OCI-LY1 (cell line): ENCODE measurements around the gene UBAP1.

ENCODE experiments used
- H2AFZ ChIP-seq: fragments of 200-600 bp; sonication (generic), shearing (Covaris generic); 2 replicates; pipeline ENCODE4 v1.6.0; 2014; ENCODE audit warnings: antibody characterized with exemption, mild to moderate bottlenecking, low read length
- H3F3A ChIP-seq: fragments of 200-600 bp; sonication (generic), shearing (Covaris generic); 2 replicates; pipeline ENCODE4 v1.6.0; 2014; ENCODE audit warnings: mild to moderate bottlenecking, antibody characterized with exemption, low read length, moderate library complexity; ENCODE audit not compliant: insufficient read depth
- H3K27ac ChIP-seq: fragments of 200-600 bp; sonication (generic); 2 replicates; pipeline ENCODE4 v1.5.1; 2014; ENCODE audit warnings: low read length, mixed run types, mild to moderate bottlenecking, low read depth; ENCODE audit not compliant: poor library complexity, severe bottlenecking
- H3K27me3 ChIP-seq: fragments of 200-600 bp; sonication (generic); 2 replicates; pipeline ENCODE4 v1.6.0; 2014; ENCODE audit warnings: antibody characterized with exemption, mild to moderate bottlenecking, low read length, moderate library complexity; ENCODE audit not compliant: insufficient read depth
- H3K36me3 ChIP-seq: fragments of 200-600 bp; sonication (generic); 2 replicates; pipeline ENCODE4 v1.6.1; 2014; ENCODE audit warnings: mild to moderate bottlenecking, antibody characterized with exemption, low read length, moderate library complexity, mixed read lengths; ENCODE audit not compliant: insufficient read depth
- H3K4me1 ChIP-seq: fragments of 200-600 bp; sonication (generic); 2 replicates; pipeline ENCODE4 v1.5.1; 2014; ENCODE audit warnings: mild to moderate bottlenecking, low read length, moderate library complexity; ENCODE audit not compliant: insufficient read depth, severe bottlenecking
- H3K4me2 ChIP-seq: fragments of 200-600 bp; sonication (generic), shearing (Covaris generic); 2 replicates; pipeline ENCODE4 v1.6.1; 2014; ENCODE audit warnings: low read length
- H3K4me3 ChIP-seq: fragments of 200-600 bp; sonication (generic); 2 replicates; pipeline ENCODE4 v1.5.1; 2014; ENCODE audit warnings: low read length, low read depth, mild to moderate bottlenecking, mixed read lengths; ENCODE audit not compliant: poor library complexity, severe bottlenecking
- H3K79me2 ChIP-seq: fragments of 200-600 bp; shearing (Covaris generic); 2 replicates; pipeline ENCODE4 v1.6.1; 2016; ENCODE audit warnings: mixed run types, low read length, mixed read lengths; ENCODE audit not compliant: insufficient read depth
- H3K9ac ChIP-seq: fragments of 200-600 bp; sonication (generic), shearing (Covaris generic); 2 replicates; pipeline ENCODE4 v1.6.1; 2014; ENCODE audit warnings: mild to moderate bottlenecking, low read length, mixed read lengths
- H3K9me2 ChIP-seq: fragments of 200-600 bp; sonication (generic), shearing (Covaris generic); 2 replicates; pipeline ENCODE4 v1.6.1; 2014; ENCODE audit warnings: low read depth, mild to moderate bottlenecking, low read length, mixed read lengths
- H3K9me3 ChIP-seq: fragments of 200-600 bp; shearing (Covaris generic); 2 replicates; pipeline ENCODE4 v1.6.1; 2014; ENCODE audit warnings: low read length, mixed read lengths
- H4K20me1 ChIP-seq: fragments of 200-600 bp; sonication (generic), shearing (Covaris generic); 2 replicates; pipeline ENCODE4 v1.6.0; 2016; ENCODE audit warnings: mild to moderate bottlenecking, low read length; ENCODE audit not compliant: insufficient read depth
- CTCF ChIP-seq: fragments of 200-600 bp; sonication (generic), shearing (Covaris generic); IDR thresholded peaks from 2 replicates; pipeline ENCODE4 v1.5.1; 2017; ENCODE audit warnings: mild to moderate bottlenecking, antibody characterized with exemption, low read length, moderate library complexity, mixed read lengths
- EZH2 ChIP-seq: fragments of 200-600 bp; sonication (generic), shearing (Covaris generic); IDR thresholded peaks from 2 replicates; pipeline ENCODE4 v1.8.0; 2017; ENCODE audit warnings: borderline replicate concordance, mixed run types, mild to moderate bottlenecking, antibody characterized with exemption, low read length, moderate library complexity, mixed read lengths

UBAP1 gene

GRCh38 chr9:34200092-34200491, 21.2 kb downstream of the UBAP1 start:
- H3F3A ChIP-seq: no peaks in the 10 kb centered on the region
- H3K9me3 ChIP-seq: no peaks in the 10 kb centered on the region
- no peak overlapping the region for H3K4me3 ChIP-seq
- H3K4me2 ChIP-seq: no peak overlapping the region
- H3K9ac ChIP-seq: no peak overlapping the region
- H3K9me2 ChIP-seq: no peaks in the 10 kb centered on the region
- TF ChIP-seq EZH2 (no peak), CTCF (no peak)
- H3K27ac ChIP-seq: no peak overlapping the region
- no peaks in the 10 kb centered on the region for H3K27me3 ChIP-seq
- H3K36me3 ChIP-seq: peaks cover 17% of the 10 kb centered on the region; the same call in 1 of the 2 replicates
- no peaks in the 10 kb centered on the region for H4K20me1 ChIP-seq
- H2AFZ ChIP-seq: no peak overlapping the region
- H3K79me2 ChIP-seq: peaks cover 74% of the 10 kb centered on the region
- peaks cover 20% of the 10 kb centered on the region for H3K4me1 ChIP-seq

- TF ChIP-seq CTCF (no peak), EZH2 (no peak)
- Histone ChIP-seq H3K9me3 (0 out of 2 replicates have a peak, but pooled peaks cover 4% of the 10 kb centered on the region), H3K4me1 (peaks cover 7% of the 10 kb centered on the region), H3F3A (no peaks in the 10 kb centered on the region), H3K27ac (no peak overlapping the region), H3K9me2 (no peaks in the 10 kb centered on the region), H3K9ac (no peak overlapping the region), H3K4me2 (no peak overlapping the region), H4K20me1 (no peaks in the 10 kb centered on the region), H3K27me3 (no peaks in the 10 kb centered on the region), H3K79me2 (peaks cover 77% of the 10 kb centered on the region), H3K36me3 (peaks cover 17% of the 10 kb centered on the region; the same call in 1 of the 2 replicates), H2AFZ (no peak overlapping the region), H3K4me3 (no peak overlapping the region)
Observed at GRCh38 chr9:34203275-34203991, 24.6 kb downstream of the UBAP1 start.

- H4K20me1 ChIP-seq: no peaks in the 10 kb centered on the region
- no peaks in the 10 kb centered on the region for H3F3A ChIP-seq
- no peak overlapping the region for H3K27ac ChIP-seq
- H3K4me3 ChIP-seq: no peak overlapping the region
- no peak overlapping the region for H2AFZ ChIP-seq
- H3K79me2 ChIP-seq: peaks cover 71% of the 10 kb centered on the region
- no peak overlapping the region for H3K4me2 ChIP-seq
- no peak for TF ChIP-seq CTCF
- no peak for TF ChIP-seq EZH2
- no peak overlapping the region for H3K9ac ChIP-seq
- H3K36me3 ChIP-seq: peaks cover 14% of the 10 kb centered on the region; the same call in 1 of the 2 replicates
- H3K4me1 ChIP-seq: peaks cover 3% of the 10 kb centered on the region
- no peaks in the 10 kb centered on the region for H3K27me3 ChIP-seq
- 0 out of 2 replicates have a peak, but pooled peaks cover 4% of the 10 kb centered on the region for H3K9me3 ChIP-seq
- H3K9me2 ChIP-seq: no peaks in the 10 kb centered on the region
Observed at GRCh38 chr9:34203992-34204635, 25.3 kb downstream of the UBAP1 start.
